Activated CD4-positive, alpha-beta T cell treated with anti-CD3 and anti-CD28 coated beads, Interleukin-2, amount 10 ng/mL, durations not matched to agents 24 days and 14 days (primary cell): ENCODE measurements around the gene RIC8B. TPM values are rescaled to one million over a fixed set of nuclear protein-coding genes. Genes with fewer than 3 reads are reported as not detected.

Experiments
- DNase-seq: peaks from one replicate; pipeline ENCODE4 v3.0.0; 2022
- H3K27ac Mint-ChIP-seq: one replicate; pipeline ENCODE4 v1.8.0; 2022; ENCODE audit warnings: mild to moderate bottlenecking, mixed read lengths
- H3K27me3 Mint-ChIP-seq: one replicate; pipeline ENCODE4 v1.8.0; 2022; ENCODE audit warnings: mixed read lengths
- H3K36me3 Mint-ChIP-seq: one replicate; pipeline ENCODE4 v1.8.0; 2022; ENCODE audit warnings: low read depth, mild to moderate bottlenecking, mixed read lengths
- H3K4me1 Mint-ChIP-seq: one replicate; pipeline ENCODE4 v1.8.0; 2021; ENCODE audit warnings: mixed read lengths
- H3K4me3 Mint-ChIP-seq: one replicate; pipeline ENCODE4 v1.8.0; 2022; ENCODE audit warnings: mild to moderate bottlenecking, moderate library complexity, mixed read lengths
- H3K9me3 Mint-ChIP-seq: one replicate; pipeline ENCODE4 v1.8.0; 2021; ENCODE audit warnings: mixed read lengths
- intact Hi-C: fragments of 100-400 bp; cut with micrococcal nuclease; formaldehyde crosslinking; loops from one replicate; pipeline ENCODE4 v1.15.1; 2023
- total RNA-seq: library from RNA; stranded (reverse); gene quantifications from 2 replicates; pipeline ENCODE4 v1.2.3, GENCODE V29; 2022

Gene RIC8B
- total RNA-seq, 1 donor from 2014 or later: 14.9 TPM

DNA sequence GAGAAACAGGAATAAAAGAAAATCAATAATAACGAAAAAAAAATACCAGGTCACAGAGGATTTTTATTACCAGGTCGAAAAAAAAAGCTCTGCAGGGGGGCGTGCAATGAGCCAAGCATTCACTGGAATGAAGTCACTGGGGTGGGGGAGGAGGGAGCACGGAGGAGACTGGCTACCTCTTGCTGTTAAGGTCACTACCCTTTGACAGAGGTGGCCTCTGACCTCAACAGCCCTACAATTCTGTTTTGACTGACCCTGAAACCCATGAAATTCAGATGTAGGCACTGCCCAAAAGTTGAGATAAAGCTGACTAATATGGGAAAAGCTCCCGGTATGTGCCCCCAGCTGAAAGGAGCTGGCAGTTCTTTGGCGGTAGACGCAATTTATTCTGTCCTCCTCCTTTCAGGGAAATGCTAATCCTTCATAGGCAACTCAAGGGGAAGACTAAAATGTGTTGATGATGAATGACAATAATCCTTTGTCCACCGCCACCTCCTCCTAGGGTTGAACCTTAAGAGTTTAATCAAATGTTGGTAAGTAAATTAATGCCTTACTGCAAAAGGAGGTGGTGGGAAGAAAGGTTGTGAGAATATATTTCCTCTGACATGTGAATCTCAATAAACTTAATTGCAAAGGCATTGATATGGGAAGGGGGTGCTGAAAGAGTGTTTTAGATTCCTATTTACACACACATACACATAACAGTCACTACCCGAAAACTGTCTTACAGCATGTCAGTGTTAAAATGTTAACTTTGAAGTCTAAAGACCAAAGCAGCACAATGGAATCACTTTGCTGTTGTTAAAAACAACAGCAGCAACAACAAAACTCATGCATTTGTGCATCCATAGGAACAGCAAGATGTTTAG lies 6.3 kb upstream of the RIC8B start:
- H3K27ac Mint-ChIP-seq: no peak overlapping the region
- intact Hi-C loops: no loop called here
- H3K4me1 Mint-ChIP-seq: peaks cover 17% of the 10 kb centered on the region

DNA sequence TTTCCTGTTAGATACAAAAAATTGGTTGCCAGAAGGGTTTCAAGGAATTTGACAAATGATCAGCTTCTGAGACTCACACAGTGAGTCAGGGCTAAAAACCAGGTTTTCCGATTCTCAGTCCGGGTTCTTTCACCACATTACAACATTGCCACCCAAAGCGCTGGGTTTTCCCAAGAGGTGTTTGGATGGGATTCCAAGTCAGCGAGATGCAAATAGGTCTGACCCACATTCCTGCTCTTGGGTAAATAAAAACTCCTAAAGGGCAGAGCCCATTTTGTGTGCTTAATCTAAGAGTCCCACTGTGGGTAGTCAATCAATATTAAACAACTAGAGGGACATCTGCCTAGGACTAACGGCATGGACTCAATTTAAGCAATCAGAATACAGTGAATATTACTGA lies 5.4 kb upstream of the RIC8B start:
- no peak overlapping the region for H3K4me3 Mint-ChIP-seq
- no peak for DNase-seq
- no peaks in the 10 kb centered on the region for H3K36me3 Mint-ChIP-seq
- no peak overlapping the region for H3K27ac Mint-ChIP-seq
- peaks cover 6% of the 10 kb centered on the region for H3K27me3 Mint-ChIP-seq
- intact Hi-C loops: no loop called here
- no peaks in the 10 kb centered on the region for H3K9me3 Mint-ChIP-seq
- H3K4me1 Mint-ChIP-seq: peaks cover 22% of the 10 kb centered on the region

More for the DNA sequence above, 6.3 kb upstream of the RIC8B start:
- Mint-ChIP-seq H3K27me3 (peaks cover 6% of the 10 kb centered on the region), H3K9me3 (no peaks in the 10 kb centered on the region), H3K4me3 (no peak overlapping the region), H3K36me3 (no peaks in the 10 kb centered on the region)
- DNase-seq: no peak

DNA sequence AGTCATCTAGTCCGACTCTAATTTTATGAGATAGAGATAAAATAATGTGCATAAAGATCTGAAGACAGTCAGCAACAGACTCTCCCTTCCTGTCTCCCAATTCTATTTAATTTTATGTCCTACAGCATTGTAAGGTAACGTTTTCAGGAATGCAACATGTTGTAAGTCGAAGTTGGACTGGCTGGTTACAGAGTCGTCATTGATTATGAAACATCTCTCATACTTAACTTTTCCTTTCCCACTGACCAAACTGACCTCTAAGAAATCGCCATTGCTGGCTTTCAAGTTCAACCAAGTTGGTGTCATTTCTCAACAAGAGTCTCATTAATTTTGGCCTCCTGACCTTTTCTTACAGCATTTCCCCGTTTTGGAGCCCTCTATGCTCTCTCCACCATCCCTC lies 4.9 kb upstream of the RIC8B start:
- peaks cover 6% of the 10 kb centered on the region for H3K27me3 Mint-ChIP-seq
- peaks cover 24% of the 10 kb centered on the region for H3K4me1 Mint-ChIP-seq
- no peak overlapping the region for H3K4me3 Mint-ChIP-seq
- no peak for DNase-seq
- no peak overlapping the region for H3K27ac Mint-ChIP-seq
- no peaks in the 10 kb centered on the region for H3K36me3 Mint-ChIP-seq
- H3K9me3 Mint-ChIP-seq: no peaks in the 10 kb centered on the region
- intact Hi-C loops: no loop called here

DNA sequence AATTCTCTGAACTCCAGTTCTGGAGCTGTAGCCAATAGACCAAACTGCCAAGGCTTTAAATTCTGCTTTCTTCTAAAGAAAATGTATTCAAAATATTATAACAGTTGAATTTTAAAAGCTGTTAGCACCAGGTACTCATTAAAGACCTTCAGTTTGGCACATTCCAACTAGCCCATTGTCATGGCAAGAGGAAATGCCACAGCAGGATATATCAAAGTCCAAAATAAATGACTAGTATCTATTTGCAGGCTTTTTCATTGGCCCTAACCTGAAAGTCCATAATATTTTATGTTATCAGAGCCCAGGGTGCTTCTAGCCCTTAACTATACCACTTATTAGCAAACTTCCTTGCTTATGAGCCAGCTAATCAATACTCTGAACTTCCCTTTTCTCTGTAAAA lies 3.1 kb upstream of the RIC8B start:
- H3K36me3 Mint-ChIP-seq: peaks cover 3% of the 10 kb centered on the region
- peaks cover 6% of the 10 kb centered on the region for H3K27me3 Mint-ChIP-seq
- no peaks in the 10 kb centered on the region for H3K9me3 Mint-ChIP-seq
- H3K27ac Mint-ChIP-seq: no peak overlapping the region
- peaks cover 34% of the 10 kb centered on the region for H3K4me1 Mint-ChIP-seq
- no peak for DNase-seq
- H3K4me3 Mint-ChIP-seq: no peak overlapping the region
- intact Hi-C loops: loop anchor here (5.0 to 10.0 kb wide), 2 partner anchors 143 to 469 kb away; partner anchors contain the start of gene TCP11L2

DNA sequence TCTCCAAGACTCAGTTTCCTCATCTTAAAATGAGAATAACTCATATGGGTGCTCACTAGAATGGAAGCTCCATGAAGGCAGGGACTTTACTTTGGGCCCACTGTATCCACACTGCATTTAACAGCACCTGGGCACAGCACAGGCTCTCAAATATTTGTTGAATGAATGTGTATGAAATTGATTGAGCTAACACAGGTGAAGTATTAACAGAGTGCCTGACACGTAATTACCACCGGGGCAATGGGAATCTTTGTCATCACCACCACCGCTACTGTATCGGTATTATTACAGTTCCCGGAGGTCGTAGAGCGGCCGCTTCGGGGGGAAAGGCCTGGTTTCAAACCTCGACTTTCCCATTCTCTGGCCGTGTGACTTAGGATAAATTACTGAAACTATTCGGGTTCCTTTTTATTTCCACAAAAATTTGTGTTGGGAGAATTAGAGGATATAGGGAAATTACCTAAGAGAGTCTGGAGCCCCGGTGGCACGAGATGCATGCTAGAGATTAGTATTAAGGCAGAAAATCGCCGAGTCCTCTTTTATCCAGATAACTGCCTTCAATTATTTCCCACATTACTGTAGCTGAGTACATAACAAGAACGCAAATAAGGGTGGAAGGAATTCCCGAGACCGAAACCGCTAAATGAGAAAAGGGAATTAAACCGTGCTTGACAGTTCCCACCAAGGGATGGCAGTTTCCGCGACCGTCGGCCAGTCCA lies 1.0 kb upstream of the RIC8B start:
- Mint-ChIP-seq H3K27ac (peak overlapping the region; percentile 96), H3K4me1 (peaks cover 32% of the 10 kb centered on the region), H3K9me3 (no peaks in the 10 kb centered on the region), H3K36me3 (peaks cover 3% of the 10 kb centered on the region), H3K4me3 (peak overlapping the region; percentile 98), H3K27me3 (peaks cover 2% of the 10 kb centered on the region)
- DNase-seq: no peak
- intact Hi-C loops: loop anchor here (1.0 to 10.0 kb wide), 6 partner anchors 21 to 471 kb away; partner anchors contain the start of genes CRY1, TCP11L2 and TMEM263

GRCh38 chr12:106774808-106775524 lies 484 bp downstream of the RIC8B start:
- DNase-seq: peak; percentile 78
- Mint-ChIP-seq H3K27me3 (peaks cover 2% of the 10 kb centered on the region), H3K4me1 (peaks cover 32% of the 10 kb centered on the region), H3K36me3 (peaks cover 3% of the 10 kb centered on the region), H3K4me3 (peak overlapping the region; percentile 98), H3K9me3 (no peaks in the 10 kb centered on the region), H3K27ac (peak overlapping the region; percentile 96)
- intact Hi-C loops: loop anchor here (1.0 to 10.0 kb wide), 6 partner anchors 22 to 473 kb away; partner anchors contain the start of genes CRY1, TCP11L2 and TMEM263

DNA sequence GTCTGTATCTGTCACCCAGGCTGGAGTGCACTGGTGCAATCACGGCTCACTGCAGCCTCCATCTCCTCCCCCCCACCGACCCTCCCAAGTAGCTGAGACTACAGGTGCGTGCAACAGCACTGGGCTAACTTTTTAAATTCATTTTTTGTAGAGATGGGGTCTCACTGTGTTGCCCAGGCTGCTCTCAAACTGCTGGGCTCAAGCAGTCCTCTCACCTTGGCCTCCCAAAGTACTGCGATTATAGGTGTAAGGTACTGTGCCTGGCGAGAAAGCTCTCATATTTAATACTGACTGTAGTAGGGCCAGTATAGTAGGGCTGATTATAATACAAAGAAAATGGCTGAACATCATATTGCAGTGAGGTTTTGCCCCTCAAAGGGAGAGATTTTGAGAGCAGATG lies 2.4 kb downstream of the RIC8B start:
- peaks cover 7% of the 10 kb centered on the region for H3K36me3 Mint-ChIP-seq
- intact Hi-C loops: loop anchor here (10.0 kb wide), 1 partner anchor 138 kb away; no protein-coding TSS in a partner anchor

DNA sequence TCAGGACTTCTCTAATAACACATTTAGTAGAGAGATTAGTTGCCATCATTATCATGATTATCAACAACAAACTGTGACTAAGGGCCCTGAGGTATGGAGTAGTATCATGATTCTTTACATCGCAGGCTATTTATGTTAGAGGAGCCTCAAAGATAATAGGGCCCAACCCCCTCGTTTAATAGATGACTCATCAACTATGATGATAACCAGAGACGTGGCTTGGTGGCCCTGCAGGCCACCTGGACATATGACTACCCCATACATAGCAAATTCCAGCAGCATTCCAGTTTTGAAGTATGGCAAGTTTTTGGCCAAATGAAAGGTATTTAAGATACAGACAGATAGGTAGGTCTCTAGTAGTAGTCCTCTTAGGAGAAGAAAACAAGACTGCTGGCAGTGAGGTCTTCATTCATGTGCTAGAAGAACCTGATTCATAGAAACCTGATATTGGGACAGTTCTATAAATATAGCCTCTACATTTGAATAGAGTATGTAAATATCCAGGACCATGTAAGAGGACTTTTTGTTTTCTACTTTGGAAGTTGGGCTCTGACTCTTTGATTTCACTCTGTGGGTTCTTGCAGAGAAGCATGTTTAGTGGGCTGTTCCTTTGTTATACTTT lies 5.6 kb downstream of the RIC8B start:
- H3K4me3 Mint-ChIP-seq: no peak overlapping the region
- peaks cover 23% of the 10 kb centered on the region for H3K4me1 Mint-ChIP-seq
- H3K27ac Mint-ChIP-seq: no peak overlapping the region
- peak; percentile 25 for DNase-seq
- H3K36me3 Mint-ChIP-seq: peaks cover 11% of the 10 kb centered on the region
- no peaks in the 10 kb centered on the region for H3K9me3 Mint-ChIP-seq
- intact Hi-C loops: no loop called here
- no peaks in the 10 kb centered on the region for H3K27me3 Mint-ChIP-seq

More for the DNA sequence above, 2.4 kb downstream of the RIC8B start:
- Mint-ChIP-seq H3K27ac (no peak overlapping the region), H3K9me3 (no peaks in the 10 kb centered on the region), H3K27me3 (peaks cover 2% of the 10 kb centered on the region), H3K4me1 (peaks cover 34% of the 10 kb centered on the region), H3K4me3 (no peak overlapping the region)
- DNase-seq: no peak

DNA sequence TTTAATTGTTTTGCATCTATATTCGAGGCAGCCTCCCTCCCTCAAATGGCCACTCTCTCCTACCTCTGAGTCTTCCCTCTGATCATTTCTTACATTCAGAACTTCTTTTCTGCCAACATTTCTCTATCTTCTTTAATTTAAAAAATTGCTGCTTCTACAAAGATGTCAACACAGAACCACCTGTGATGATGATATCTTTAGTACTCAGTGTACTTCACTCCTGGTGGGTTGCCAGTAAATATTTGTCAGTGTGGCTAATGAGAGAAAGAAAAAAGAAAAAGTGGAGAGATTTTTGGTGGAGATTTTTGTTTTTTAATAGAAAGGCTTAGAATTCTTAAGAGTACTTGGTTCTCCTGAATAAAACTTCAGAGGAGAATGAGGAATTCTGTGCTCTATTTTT lies 8.1 kb downstream of the RIC8B start:
- no peak overlapping the region for H3K27ac Mint-ChIP-seq
- no peaks in the 10 kb centered on the region for H3K27me3 Mint-ChIP-seq
- H3K4me3 Mint-ChIP-seq: no peak overlapping the region
- H3K9me3 Mint-ChIP-seq: no peaks in the 10 kb centered on the region
- peaks cover 7% of the 10 kb centered on the region for H3K4me1 Mint-ChIP-seq
- intact Hi-C loops: no loop called here
- no peak for DNase-seq
- peaks cover 23% of the 10 kb centered on the region for H3K36me3 Mint-ChIP-seq

DNA sequence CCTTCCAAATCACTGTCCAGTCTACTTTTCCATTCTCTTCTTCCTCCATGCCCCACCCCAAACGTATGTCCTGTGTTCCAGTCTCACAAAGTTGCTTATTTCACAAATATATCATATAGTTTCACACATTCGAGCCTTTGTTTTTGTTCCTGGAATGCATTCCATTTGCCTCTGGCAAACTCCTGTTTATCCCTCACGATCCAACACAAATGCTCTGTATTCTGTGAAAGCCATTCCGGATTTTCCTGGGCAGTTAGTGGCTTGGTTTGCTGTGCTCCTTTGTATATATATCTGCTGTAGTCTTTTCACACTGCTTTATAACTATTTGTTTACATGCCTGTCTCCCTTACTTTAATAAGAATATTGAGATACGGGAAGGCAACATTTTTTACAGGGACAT lies 9.0 kb downstream of the RIC8B start:
- H3K9me3 Mint-ChIP-seq: no peaks in the 10 kb centered on the region
- H3K36me3 Mint-ChIP-seq: peaks cover 32% of the 10 kb centered on the region

GRCh38 chr12:106790020-106790419 lies 15.5 kb downstream of the RIC8B start:
- DNase-seq: no peak
- H3K9me3 Mint-ChIP-seq: peaks cover 5% of the 10 kb centered on the region
- H3K4me3 Mint-ChIP-seq: no peak overlapping the region
- H3K27ac Mint-ChIP-seq: no peak overlapping the region
- intact Hi-C loops: no loop called here
- H3K27me3 Mint-ChIP-seq: no peaks in the 10 kb centered on the region
- peaks cover 48% of the 10 kb centered on the region for H3K36me3 Mint-ChIP-seq
- peaks cover 2% of the 10 kb centered on the region for H3K4me1 Mint-ChIP-seq

More for the DNA sequence above, 9.0 kb downstream of the RIC8B start:
- no peaks in the 10 kb centered on the region for H3K27me3 Mint-ChIP-seq
- no peak for DNase-seq
- peaks cover 4% of the 10 kb centered on the region for H3K4me1 Mint-ChIP-seq
- no peak overlapping the region for H3K4me3 Mint-ChIP-seq
- intact Hi-C loops: no loop called here
- no peak overlapping the region for H3K27ac Mint-ChIP-seq

- intact Hi-C loops: no loop called here
- Mint-ChIP-seq H3K9me3 (peaks cover 5% of the 10 kb centered on the region), H3K4me3 (no peak overlapping the region), H3K36me3 (peaks cover 43% of the 10 kb centered on the region), H3K4me1 (peaks cover 2% of the 10 kb centered on the region), H3K27me3 (no peaks in the 10 kb centered on the region), H3K27ac (no peak overlapping the region)
- no peak for DNase-seq
Observed at GRCh38 chr12:106791531-106791930, 17.0 kb downstream of the RIC8B start.

- no peak for DNase-seq
- Mint-ChIP-seq H3K27me3 (no peaks in the 10 kb centered on the region), H3K36me3 (peaks cover 25% of the 10 kb centered on the region), H3K9me3 (peaks cover 5% of the 10 kb centered on the region), H3K4me3 (no peak overlapping the region), H3K4me1 (no peaks in the 10 kb centered on the region), H3K27ac (no peak overlapping the region)
- intact Hi-C loops: no loop called here
Observed at GRCh38 chr12:106794369-106794768, 19.9 kb downstream of the RIC8B start.
